Activated naive CD4-positive, alpha-beta T cell treated with anti-CD3 and anti-CD28 coated beads, Interleukin-2, amount 50 U/mL, for 16 hours (primary cell): ENCODE results near the gene CDKL5.
"Not testable (repeated sequence)": the region's sequence is repeated elsewhere in the genome, so short reads cannot be mapped to it uniquely, and the experiment has no call there.

Source experiments
- DNase-seq: peaks from one replicate; pipeline ENCODE4 v3.0.0-alpha.2; 2020

CDKL5 gene

DNA sequence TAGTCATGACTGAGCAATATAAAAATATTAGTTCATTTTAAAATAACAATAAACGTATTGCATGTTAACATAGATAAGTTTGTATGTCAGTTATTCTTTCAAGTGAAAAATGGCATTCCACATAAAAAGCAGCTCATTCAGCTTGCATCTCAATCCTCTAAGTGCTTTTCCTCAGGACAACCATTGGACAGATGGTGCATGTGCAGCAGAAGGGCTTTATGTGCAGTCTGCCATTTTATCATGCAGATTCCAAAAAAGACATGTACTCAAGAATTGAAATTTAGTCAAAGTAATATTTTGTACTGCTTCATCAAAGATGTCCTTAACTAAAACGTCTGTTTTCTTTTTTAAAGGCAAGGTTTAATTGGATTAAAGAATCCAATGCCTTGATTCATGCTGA is 153.1 kb downstream of the CDKL5 start:
- no peak for DNase-seq

- DNase-seq: no peak
These were observed 154.1 kb downstream of the CDKL5 start for GRCh38 chrX:18579495-18579894.

GRCh38 chrX:18582910-18583493 is 157.6 kb downstream of the CDKL5 start:
- no peak for DNase-seq

GRCh38 chrX:18589292-18589691 is 163.9 kb downstream of the CDKL5 start:
- DNase-seq: not testable (repeated sequence)

GRCh38 chrX:18591834-18592233 is 166.4 kb downstream of the CDKL5 start:
- no peak for DNase-seq

DNA sequence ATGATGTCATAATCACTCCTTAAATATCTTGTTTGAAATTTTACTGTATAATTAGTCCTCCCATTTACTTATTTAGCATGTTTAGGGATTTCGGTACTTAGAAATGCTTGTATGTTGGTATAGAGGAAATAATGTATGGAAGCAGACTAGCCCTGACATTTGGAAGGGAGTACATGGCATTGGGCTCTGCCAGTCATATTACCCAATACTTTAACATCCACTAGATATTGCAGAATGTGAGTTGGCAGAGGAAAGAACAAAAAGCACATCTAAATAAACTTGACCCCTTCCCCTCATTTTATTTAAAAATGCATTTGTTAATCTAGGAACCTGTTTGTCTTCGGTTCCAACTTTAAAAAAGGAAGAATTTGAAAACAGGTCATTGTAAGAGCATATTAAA is 168.7 kb downstream of the CDKL5 start:
- DNase-seq: no peak

DNA sequence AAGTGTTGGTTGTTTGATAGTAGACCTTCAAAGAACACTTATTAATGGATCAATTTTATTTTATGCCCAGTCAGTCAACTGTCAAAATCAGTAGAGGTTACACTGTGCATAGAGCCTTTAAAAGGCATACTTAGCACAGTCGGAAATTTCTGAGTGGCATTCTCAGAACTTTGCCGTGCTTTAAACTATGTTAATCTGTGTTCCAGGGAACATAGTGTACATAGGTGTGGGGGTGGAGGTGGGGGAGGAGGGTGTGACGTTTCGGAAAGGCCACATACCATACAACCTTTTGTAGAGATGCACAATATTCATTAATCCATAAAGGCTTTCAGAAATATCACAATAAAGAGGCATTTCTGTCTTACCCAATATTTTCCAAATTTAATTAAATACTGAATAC is 170.7 kb downstream of the CDKL5 start:
- DNase-seq: no peak

GRCh38 chrX:18598413-18598812 is 173.0 kb downstream of the CDKL5 start:
- no peak for DNase-seq

GRCh38 chrX:18607966-18608365 is 182.6 kb downstream of the CDKL5 start:
- no peak for DNase-seq

GRCh38 chrX:18613930-18614639 is 188.7 kb downstream of the CDKL5 start:
- DNase-seq: no peak

DNA sequence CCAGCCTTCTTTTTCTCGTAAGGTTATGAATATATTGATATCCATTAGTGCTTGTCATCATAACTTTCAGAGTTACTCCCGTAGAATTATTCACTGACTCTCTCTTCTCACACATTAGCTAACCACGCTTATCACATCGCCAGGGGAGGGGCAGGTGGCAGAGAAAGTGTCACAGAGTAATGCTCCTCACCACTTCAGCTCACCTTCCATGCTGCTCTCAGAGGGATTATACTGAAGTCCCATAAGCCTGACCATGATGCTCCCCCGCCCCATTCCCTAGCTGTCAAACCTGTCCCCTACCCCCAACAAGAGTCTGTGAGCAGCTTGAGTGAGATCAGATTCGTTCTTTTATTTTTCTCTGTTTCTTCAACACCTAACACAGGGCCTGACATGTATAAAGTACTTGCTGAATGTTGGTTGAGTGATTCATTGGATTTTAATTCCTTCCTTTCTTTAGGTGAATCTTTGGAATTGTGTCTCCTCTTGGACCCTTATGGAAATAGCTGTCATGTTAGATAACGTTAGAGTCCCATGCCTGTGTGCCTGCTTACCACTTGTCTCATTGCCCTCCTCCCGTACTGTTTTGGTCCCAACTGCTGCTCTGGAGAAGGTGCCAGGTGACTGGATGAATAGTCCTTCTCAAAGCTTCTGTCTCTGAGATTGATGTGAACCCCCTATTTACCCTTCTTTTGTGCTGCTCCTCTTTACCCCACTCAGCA is 191.4 kb downstream of the CDKL5 start:
- no peak for DNase-seq

- DNase-seq: no peak
These were observed 192.0 kb downstream of the CDKL5 start for GRCh38 chrX:18617407-18617750.

DNA sequence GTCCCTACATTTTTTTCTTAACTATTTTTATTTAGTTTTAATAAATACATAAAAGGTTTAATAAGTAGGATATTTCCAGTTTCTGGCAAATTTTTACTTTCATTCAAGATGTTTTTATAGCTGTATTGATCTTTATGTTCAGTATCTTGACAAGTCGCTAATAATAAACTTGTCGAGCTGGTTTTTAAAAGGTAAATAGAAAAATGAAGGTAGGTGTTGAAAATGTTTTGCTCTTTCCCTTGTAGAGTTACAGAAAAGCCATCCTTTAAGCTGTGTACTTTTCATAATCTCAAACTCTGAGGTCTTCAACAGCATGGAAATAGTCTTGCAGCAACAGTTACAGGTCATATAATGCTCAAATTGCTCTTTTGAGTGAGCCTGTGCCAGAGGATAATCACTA is 193.9 kb downstream of the CDKL5 start:
- no peak for DNase-seq

GRCh38 chrX:18620349-18620748 is 194.9 kb downstream of the CDKL5 start:
- DNase-seq: no peak

- DNase-seq: no peak
These were observed 199.2 kb downstream of the CDKL5 start for GRCh38 chrX:18624599-18624998.

DNA sequence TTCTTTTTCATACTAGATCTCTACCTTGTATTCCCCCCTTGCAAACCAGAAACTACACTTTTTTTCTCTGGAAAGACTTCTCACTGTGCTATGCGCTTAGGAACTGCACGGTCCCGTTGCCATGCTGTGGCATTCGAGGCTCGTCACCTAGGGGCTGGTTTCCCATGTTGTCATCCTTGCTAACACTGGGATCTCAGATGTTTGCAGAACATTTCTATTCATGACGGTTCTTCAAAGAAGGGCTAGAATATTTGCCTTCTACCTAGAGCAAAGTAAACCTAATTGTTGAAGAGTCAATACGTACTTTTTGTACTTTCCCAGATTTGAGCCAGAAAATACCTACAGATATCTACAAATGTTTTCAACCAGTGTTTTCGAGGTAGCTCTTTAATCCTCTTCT is 205.5 kb downstream of the CDKL5 start:
- DNase-seq: no peak

GRCh38 chrX:18638398-18638797 is 213.0 kb downstream of the CDKL5 start:
- DNase-seq: no peak

DNA sequence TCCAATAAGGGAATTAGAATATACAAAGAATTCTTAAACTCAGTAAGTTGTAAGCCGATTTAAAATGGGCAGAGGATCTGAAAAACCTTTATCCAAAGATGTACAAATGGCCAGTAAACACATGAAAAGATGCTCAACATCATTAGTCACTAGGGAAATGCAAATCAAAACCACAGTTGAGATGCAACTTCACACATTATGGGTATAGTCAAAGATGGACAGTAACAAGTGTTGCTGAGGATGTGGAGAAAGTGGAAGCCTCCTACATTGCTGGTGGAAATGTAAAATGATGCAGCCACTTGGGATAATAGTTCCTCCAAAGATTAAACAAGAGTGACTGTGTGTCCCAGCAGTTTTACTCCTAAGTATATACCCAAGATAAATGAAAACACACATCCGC is 213.9 kb downstream of the CDKL5 start:
- no peak for DNase-seq

DNA sequence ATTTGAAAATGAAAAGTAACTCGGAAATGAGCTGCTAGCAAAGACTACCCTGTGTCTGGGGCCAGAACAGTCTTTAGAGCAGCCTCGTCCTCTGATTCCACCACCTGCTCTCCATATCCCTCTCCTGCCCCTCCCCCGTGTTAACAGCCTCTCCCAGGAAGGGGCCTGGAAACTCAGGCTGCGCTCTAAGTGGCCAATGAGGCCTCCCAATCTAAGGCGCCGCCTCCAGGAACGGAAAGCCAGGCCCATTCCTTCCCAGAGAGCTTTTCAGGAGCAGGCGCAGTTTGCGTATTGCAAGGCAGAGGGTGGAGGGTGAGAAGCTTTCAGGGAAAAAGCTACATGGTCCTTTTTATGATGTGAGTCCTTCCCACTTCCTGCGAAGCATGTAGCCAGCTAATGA is 215.3 kb downstream of the CDKL5 start:
- no peak for DNase-seq

DNA sequence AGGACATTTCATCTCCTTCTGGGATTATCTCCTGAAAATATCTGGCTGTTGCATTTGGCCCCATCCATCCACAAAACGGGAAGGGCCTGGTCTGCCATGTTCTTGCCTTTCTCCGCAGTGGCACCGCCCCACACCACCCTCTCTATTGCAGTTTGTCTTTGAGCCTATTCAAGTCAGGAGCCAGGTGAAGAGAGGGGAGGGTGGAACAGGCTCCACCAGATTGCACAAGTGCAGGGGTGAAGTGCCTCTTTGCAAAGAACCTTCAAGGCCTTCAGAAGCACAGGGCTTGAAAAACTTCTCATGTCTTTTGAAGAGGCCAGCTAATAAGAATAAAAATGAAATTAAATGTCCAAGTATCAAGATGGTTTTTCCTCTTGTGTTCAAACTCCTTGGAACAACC is 217.8 kb downstream of the CDKL5 start:
- no peak for DNase-seq

GRCh38 chrX:18643853-18644252 is 218.4 kb downstream of the CDKL5 start:
- DNase-seq: no peak

DNA sequence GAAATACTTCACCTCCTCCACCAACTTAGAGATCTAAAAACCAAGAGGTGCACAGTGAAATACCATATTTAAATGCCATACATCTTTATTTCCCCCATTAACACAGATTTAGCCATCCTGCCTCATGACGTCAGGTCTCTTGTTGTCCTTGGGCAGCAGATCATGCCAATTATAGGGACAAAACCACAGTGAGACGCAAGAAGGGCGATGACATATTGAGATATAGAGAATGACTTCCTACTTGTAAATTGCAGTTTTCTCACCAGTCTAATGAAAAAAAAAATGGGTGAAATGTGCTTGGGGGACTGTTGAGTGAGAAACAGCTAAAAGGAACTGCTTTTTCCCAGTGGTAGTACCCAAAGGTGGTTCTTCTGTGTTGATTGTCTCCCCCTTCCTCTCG is 222.2 kb downstream of the CDKL5 start:
- DNase-seq: no peak

DNA sequence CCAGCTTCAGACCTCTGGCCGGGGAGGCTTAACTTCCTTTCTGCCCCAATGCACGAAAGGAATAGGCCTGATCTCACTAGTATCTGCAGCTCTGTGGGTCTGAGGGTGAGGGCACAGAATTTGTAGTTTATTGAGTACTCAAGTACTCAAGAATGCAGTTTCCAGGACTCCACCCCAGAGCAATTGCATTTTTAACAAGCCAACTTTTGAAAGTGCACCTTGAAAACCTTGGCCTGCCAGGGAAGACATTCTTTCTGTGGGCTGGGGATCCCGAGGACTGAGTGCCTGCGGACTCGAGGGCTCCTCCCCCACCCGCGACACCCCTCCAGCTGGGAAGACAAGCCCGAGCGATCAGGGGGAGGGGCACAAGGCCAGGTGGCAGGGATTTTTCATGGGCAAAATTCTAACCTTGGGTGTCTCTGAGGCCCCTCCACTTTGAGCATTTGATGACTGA is 224.1 kb downstream of the CDKL5 start:
- DNase-seq: no peak

GRCh38 chrX:18650662-18651061 is 225.3 kb downstream of the CDKL5 start:
- DNase-seq: no peak
